ENCODE data around the gene SLC29A2. TPM values are rescaled to one million over a fixed set of nuclear protein-coding genes. Genes with fewer than 3 reads are reported as not detected.

The SLC29A2 gene
- total RNA-seq, 1 experiment from 2014 or later, result 30.2 TPM

GRCh38 chr11:66408488-66409214 is 37.1 kb upstream of the SLC29A2 start (continued):
- TF ChIP-seq, protein P1, sequence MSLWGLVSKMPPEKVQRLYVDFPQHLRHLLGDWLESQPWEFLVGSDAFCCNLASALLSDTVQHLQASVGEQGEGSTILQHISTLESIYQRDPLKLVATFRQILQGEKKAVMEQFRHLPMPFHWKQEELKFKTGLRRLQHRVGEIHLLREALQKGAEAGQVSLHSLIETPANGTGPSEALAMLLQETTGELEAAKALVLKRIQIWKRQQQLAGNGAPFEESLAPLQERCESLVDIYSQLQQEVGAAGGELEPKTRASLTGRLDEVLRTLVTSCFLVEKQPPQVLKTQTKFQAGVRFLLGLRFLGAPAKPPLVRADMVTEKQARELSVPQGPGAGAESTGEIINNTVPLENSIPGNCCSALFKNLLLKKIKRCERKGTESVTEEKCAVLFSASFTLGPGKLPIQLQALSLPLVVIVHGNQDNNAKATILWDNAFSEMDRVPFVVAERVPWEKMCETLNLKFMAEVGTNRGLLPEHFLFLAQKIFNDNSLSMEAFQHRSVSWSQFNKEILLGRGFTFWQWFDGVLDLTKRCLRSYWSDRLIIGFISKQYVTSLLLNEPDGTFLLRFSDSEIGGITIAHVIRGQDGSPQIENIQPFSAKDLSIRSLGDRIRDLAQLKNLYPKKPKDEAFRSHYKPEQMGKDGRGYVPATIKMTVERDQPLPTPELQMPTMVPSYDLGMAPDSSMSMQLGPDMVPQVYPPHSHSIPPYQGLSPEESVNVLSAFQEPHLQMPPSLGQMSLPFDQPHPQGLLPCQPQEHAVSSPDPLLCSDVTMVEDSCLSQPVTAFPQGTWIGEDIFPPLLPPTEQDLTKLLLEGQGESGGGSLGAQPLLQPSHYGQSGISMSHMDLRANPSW (CRISPR knock-in tag; conservative IDR thresholded peaks at IDR 0.05; ENCODE audit: low read depth), result no peak
- TF ChIP-seq CREM (CRISPR knock-in tag; IDR thresholded peaks at IDR 0.05) (0 out of 2 replicates have a peak, but pooled peaks have one; percentile 37), PREB (CRISPR knock-in tag; IDR thresholded peaks at IDR 0.05; ENCODE audit: borderline replicate concordance) (no peak), ZNF219 (CRISPR knock-in tag; IDR thresholded peaks at IDR 0.05; ENCODE audit: borderline replicate concordance) (no peak), IRF1 (CRISPR knock-in tag; IDR thresholded peaks at IDR 0.05) (no peak), TCF7 (CRISPR knock-in tag; IDR thresholded peaks at IDR 0.05; ENCODE audit: low read depth) (no peak), MYBL2 (CRISPR knock-in tag; IDR thresholded peaks at IDR 0.05) (0 out of 2 replicates have a peak, but pooled peaks have one; percentile 24), FOXJ3 (CRISPR knock-in tag; IDR thresholded peaks at IDR 0.05; ENCODE audit: borderline replicate concordance) (no peak), ATF1 (CRISPR knock-in tag; IDR thresholded peaks at IDR 0.05) (no peak), IRF2 (CRISPR knock-in tag; IDR thresholded peaks at IDR 0.05; ENCODE audit: borderline replicate concordance, low read depth) (no peak), ZNF671 (CRISPR knock-in tag; IDR thresholded peaks at IDR 0.05) (no peak), AR (CRISPR knock-in tag; IDR thresholded peaks at IDR 0.05) (no peak), PRRX2 (CRISPR knock-in tag; IDR thresholded peaks at IDR 0.05) (no peak), NFE2L1 (CRISPR knock-in tag; IDR thresholded peaks at IDR 0.05) (no peak), ETV6 (CRISPR knock-in tag; IDR thresholded peaks at IDR 0.05) (no peak), SOX15 (CRISPR knock-in tag; IDR thresholded peaks at IDR 0.05) (no peak), TEAD4 (CRISPR knock-in tag; IDR thresholded peaks at IDR 0.05) (0 out of 2 replicates have a peak, but pooled peaks have one; percentile 26), SMAD4 (CRISPR knock-in tag; IDR thresholded peaks at IDR 0.05) (no peak), CTCF (IDR thresholded peaks at IDR 0.05) (peak; percentile 99), ZNF263 (CRISPR knock-in tag; IDR thresholded peaks at IDR 0.05; ENCODE audit: low read depth) (no peak), ZBTB43 (CRISPR knock-in tag; IDR thresholded peaks at IDR 0.05) (no peak), SP1 (CRISPR knock-in tag; conservative IDR thresholded peaks at IDR 0.05) (peak; percentile 35; the same call in 1 of the 2 replicates)
- TF ChIP-seq, protein P2, sequence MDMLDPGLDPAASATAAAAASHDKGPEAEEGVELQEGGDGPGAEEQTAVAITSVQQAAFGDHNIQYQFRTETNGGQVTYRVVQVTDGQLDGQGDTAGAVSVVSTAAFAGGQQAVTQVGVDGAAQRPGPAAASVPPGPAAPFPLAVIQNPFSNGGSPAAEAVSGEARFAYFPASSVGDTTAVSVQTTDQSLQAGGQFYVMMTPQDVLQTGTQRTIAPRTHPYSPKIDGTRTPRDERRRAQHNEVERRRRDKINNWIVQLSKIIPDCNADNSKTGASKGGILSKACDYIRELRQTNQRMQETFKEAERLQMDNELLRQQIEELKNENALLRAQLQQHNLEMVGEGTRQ (CRISPR knock-in tag; IDR thresholded peaks at IDR 0.05), result no peak
- TF ChIP-seq, protein P3, sequence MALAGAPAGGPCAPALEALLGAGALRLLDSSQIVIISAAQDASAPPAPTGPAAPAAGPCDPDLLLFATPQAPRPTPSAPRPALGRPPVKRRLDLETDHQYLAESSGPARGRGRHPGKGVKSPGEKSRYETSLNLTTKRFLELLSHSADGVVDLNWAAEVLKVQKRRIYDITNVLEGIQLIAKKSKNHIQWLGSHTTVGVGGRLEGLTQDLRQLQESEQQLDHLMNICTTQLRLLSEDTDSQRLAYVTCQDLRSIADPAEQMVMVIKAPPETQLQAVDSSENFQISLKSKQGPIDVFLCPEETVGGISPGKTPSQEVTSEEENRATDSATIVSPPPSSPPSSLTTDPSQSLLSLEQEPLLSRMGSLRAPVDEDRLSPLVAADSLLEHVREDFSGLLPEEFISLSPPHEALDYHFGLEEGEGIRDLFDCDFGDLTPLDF (CRISPR knock-in tag; IDR thresholded peaks at IDR 0.05), result no peak
- TF ChIP-seq, protein P4, sequence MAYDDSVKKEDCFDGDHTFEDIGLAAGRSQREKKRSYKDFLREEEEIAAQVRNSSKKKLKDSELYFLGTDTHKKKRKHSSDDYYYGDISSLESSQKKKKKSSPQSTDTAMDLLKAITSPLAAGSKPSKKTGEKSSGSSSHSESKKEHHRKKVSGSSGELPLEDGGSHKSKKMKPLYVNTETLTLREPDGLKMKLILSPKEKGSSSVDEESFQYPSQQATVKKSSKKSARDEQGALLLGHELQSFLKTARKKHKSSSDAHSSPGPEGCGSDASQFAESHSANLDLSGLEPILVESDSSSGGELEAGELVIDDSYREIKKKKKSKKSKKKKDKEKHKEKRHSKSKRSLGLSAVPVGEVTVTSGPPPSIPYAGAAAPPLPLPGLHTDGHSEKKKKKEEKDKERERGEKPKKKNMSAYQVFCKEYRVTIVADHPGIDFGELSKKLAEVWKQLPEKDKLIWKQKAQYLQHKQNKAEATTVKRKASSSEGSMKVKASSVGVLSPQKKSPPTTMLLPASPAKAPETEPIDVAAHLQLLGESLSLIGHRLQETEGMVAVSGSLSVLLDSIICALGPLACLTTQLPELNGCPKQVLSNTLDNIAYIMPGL (CRISPR knock-in tag; IDR thresholded peaks at IDR 0.05), result peak; percentile 92

Data from WTC11 (cell line).